Astrocyte (in vitro differentiated cells and primary cell): ENCODE results near the gene HMMR.
"Not testable (repeated sequence)": the region's sequence is repeated elsewhere in the genome, so short reads cannot be mapped to it uniquely, and the experiment has no call there.

Experiments
- CTCF ChIP-seq: IDR thresholded peaks from 2 replicates; pipeline ENCODE4 v1.5.1; 2011; ENCODE audit warnings: low read depth, mild to moderate bottlenecking, inconsistent platforms, low read length, moderate library complexity; ENCODE audit not compliant: insufficient read depth
- EZH2 ChIP-seq: IDR thresholded peaks from 2 replicates; pipeline ENCODE4 v1.6.1; 2012; ENCODE audit warnings: mild to moderate bottlenecking, low read length, inconsistent platforms; ENCODE audit not compliant: insufficient read depth

DNA sequence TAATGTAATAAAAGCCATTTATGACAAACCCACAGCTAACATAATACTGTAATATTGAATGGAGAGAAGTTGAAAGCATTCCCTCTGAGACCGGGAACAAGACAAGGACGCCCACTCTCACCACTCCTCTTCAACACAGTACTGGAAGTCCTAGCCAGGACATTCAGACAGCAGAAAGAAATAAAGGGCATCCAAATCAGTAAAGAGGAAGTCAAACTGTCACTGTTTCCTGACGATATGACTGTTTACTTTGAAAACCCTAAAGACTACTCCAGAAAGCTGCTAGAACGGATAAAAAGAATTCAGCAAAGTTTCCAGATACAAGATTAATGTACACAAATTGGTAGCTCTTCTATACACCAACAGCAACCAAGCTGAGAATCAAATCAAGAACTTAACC lies 34.3 kb upstream of the HMMR start:
- TF ChIP-seq CTCF, EZH2: not testable (repeated sequence)
